ENCODE data around the gene EHD1. TPM values are rescaled to one million over a fixed set of nuclear protein-coding genes. Genes with fewer than 3 reads are reported as not detected.

EHD1 gene
- total and polyA plus RNA-seq, 2 of the 8 experiments (the other 6 are each of a cell fraction or from before 2014, with no cell fraction given) = 31.5 to 42.9 TPM

DNA sequence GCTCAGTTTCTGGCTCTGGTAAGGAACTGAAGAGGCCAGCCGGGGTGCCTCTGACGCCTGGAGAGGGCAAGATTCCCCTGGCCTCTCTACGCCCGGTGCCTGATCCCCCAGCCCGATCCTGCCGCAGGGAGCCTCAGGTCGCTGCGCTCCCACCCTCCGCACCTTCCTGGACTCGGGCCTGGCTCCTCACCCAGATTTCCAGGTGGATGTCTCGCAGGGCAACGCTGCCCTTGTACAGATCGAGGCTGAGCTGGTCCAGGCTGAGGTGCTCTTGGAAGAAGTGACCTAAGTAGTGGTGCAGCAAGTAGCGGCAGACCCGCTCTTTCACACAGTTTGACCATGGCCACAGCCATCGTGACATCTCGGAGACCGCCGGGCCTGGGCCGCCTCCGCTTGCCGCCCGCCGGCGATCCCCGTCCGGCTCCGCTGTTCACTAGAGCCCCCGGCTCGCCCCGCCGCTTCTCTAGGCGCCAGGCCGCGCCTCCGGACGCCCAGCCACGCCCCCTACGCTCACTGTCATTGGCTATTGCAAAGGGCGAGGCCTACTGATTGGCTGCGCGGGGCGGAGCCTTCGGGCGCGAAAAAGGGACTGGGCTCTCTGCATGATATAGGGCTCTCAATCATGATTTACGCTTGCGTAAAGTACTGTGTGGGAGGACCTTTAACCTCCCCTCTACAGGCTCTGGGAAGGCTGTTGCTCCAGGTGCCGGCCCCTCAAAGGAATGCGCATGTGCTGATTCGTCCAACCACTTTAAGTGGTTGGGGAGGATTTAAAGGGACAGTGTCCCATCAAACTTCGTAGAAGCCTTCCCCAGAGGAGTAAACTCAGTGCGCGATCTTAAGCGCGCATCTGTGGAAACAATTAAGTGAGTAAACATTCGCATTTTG is 38.6 kb upstream of the EHD1 start, which contains the start of gene ATG2A (continued):
- TF ChIP-seq MAX (IDR thresholded peaks at IDR 0.05) = peak; percentile 45; the same call in 1 of the 2 replicates
- TF ChIP-seq ASH2L (IDR thresholded peaks at IDR 0.05; ENCODE audit: low read length) = peak; percentile 39
- TF ChIP-seq HDAC2 (IDR thresholded peaks at IDR 0.05; ENCODE audit: borderline replicate concordance in 1 of 2, low read depth in 2 of 2, low read length in 2 of 2) = no peak
- TF ChIP-seq TBP (IDR thresholded peaks at IDR 0.05; ENCODE audit: low read depth, low read length) = peak; percentile 77
- TF ChIP-seq KDM4A (IDR thresholded peaks at IDR 0.05; ENCODE audit: low read depth, low read length, severe bottlenecking) = no peak
- 0 out of 2 replicates have a peak, but pooled peaks have one; percentile 24 for TF ChIP-seq E2F6 (IDR thresholded peaks at IDR 0.05)
- TF ChIP-seq POLR2A (IDR thresholded peaks at IDR 0.05; ENCODE audit: control extremely low read depth in 1 of 2, low read depth in 2 of 2, low read length in 2 of 2) = 0 out of 3 replicates have a peak, but pooled peaks of 1 of the 2 experiments have one; percentile 36
- no peak for TF ChIP-seq BRCA1 (IDR thresholded peaks at IDR 0.05; ENCODE audit: low read depth, low read length)
- TF ChIP-seq SP1 (IDR thresholded peaks at IDR 0.05; ENCODE audit: low read depth, low read length) = peak; percentile 85; the same call in 1 of the 2 replicates
- TF ChIP-seq PHF8 (conservative IDR thresholded peaks at IDR 0.05; ENCODE audit: low read depth, low read length) = peak; percentile 90
